Stimulated activated CD8-positive, alpha-beta memory T cell treated with anti-CD3 and anti-CD28 coated beads, Interleukin-7, amount 100 ng/mL, for 1 hour (primary cell): ENCODE measurements around the gene VPS26A.

Experiments used
- DNase-seq, 2 donors: peaks; one replicate each; pipeline ENCODE4 v3.0.0-alpha.2; 2020; ENCODE audit warnings: low read depth in 2 of 2

The VPS26A gene

GRCh38 chr10:69123747-69124562, at the start of gene VPS26A:
Gene VPS26A (plus strand): TSS chr10:69124178. CDS start chr10:69124278, 100 bp downstream.
- DNase-seq = peak; percentile 96

- no peak for DNase-seq
Measured at GRCh38 chr10:69074532-69074931, 49.4 kb upstream of the VPS26A start.

GRCh38 chr10:69075431-69075830, 48.5 kb upstream of the VPS26A start:
- no peak for DNase-seq

- DNase-seq = no peak
Measured at GRCh38 chr10:69078311-69078710, 45.7 kb upstream of the VPS26A start.

GRCh38 chr10:69080226-69080625, 43.8 kb upstream of the VPS26A start:
- DNase-seq = no peak

DNA sequence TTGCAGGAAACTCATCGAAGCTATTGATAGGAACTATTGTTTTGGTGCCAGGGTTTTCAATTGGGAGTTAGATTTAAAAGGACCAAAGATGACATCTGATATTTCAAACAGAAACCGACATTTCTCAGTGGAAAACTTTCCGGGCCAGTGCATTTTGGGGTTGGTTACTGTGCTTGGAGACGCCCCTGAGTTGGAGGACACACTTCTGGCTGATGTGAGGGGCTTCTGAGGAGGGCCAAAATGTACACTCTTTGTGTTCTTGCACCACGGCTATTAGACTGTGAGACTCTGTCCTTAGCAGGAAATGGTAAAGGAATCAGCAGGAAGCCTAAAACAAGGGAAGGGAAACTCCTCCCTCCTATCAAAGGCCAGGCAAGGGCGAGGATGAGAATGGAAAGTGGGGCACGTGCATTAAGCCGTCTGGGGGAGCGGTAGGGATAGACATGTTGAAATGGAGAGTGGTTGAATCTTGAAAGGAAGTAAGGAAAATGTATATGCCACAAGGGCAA, 37.9 kb upstream of the VPS26A start:
- no peak for DNase-seq

DNA sequence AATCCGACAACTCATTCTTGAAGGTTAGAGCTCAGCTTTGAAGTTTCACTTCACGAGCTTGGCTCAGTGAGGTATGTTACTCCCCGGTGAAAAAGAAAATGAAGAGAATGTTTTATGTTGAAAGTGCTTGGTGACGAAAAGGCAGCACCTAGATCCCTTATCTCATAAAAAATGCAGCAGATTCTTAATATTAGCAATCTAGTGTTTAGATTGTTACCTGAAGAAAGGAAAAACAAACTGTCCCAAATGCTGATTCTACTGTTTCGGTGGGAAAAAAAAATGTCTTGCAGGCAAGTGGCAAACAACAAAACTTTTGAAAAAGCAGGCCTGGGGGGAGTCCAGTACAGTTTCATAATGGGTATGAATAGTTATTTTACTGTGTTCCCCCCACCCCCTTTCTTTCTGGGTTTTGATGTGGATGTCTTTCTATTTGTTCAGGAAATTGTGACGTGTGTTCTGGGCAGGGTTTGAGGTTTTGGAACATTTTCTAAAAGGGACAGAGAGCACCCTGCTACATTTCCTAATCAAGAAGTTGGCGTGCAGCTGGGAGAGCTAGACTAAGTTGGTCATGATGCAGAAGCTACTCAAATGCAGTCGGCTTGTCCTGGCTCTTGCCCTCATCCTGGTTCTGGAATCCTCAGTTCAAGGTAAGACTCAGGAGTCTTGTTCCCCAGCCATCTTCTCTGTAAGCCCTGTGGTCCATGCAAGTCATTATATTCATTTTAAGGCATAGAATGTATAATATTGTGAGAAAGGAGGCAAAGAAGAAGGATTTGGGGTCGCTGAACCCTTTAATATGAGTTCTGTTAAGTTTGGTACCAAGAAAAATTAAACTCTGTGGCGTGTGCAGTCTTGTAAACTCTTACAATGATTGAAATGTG, 36.1 kb upstream of the VPS26A start, which contains the start of gene SRGN:
SRGN (plus strand) TSS at position 514 of the 881 bp plus-strand sequence; CDS start at position 569, 55 bp downstream.
- DNase-seq = peak; percentile 41 to 57

GRCh38 chr10:69088471-69088769, 35.6 kb upstream of the VPS26A start:
- DNase-seq = no peak

DNA sequence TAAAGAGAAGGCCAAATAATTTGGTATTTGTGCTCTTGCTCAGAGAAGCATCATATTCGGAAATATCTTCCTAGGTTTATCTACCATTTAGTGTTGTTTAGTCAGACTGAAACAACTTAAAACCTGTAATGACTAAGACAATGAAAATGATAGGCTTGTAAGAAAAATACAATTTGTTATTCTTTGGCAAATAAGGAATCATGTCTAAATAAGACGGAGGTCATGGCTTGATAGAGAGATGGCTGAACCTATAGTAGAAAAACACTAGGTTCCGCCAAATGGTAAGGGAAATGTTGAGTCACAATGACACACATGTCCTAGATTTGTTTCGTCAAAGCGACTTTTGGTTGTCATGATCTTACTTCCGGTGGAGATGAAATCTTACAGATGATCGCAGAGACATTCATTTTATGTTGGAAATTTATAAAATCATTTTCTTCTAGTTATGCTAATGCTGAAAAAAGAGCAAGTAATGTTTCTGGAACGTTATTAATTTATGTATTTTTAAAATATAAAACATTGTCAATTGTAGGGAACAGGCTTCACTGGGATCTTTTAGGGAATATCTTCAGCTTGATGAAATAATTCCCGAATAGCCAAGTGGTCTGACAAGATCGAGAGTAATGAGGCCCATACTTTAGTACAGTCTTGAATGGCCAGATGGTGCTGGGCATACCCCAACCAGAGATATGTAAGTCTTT, 35.0 kb upstream of the VPS26A start:
- no peak for DNase-seq

DNA sequence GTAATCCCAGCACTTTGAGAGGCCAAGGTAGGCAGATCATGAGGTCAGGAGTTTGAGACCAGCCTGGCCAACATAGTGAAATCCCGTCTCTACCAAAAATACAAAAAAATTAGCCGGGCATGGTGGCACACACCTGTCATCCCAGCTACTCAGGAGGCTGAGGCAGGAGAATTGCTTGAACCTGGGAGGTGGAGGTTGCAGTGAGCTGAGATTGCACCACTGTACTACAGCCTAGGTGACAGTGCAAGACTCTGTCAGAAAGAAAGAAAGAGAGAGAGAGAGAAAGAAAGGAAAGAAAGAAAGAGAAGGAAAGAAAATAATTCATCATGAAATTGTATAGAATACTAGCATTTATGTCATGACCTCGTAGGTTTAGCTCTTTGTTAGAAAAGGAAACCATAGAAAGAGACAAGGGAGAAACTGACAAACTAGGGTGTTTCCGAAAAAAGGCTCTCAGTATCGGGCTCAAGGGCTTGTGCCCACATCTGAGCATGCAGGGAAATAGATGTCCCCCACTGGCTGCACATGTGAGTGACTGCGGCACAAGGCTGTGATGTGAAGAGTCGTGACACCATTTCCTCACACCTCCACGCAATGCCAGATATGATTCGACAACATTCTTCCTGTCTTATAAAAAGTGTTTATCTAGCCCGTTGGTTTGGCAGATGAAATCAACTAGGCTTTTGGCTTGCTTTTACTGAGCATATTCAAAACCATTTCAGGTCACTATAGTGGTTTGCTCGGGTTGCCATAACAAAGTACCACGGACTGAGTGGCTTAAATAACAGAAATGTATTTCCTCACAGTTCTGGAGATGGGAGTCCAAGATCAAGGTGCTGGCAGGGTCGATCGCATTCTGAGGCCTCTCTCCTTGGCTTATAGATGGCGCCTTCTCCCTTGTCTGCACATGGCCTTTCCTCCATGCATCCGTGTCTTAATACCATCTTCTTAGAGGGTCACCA, 34.1 kb upstream of the VPS26A start:
- peak; percentile 37 to 38 for DNase-seq

- no peak for DNase-seq
Measured at GRCh38 chr10:69090685-69091084, 33.3 kb upstream of the VPS26A start.

DNA sequence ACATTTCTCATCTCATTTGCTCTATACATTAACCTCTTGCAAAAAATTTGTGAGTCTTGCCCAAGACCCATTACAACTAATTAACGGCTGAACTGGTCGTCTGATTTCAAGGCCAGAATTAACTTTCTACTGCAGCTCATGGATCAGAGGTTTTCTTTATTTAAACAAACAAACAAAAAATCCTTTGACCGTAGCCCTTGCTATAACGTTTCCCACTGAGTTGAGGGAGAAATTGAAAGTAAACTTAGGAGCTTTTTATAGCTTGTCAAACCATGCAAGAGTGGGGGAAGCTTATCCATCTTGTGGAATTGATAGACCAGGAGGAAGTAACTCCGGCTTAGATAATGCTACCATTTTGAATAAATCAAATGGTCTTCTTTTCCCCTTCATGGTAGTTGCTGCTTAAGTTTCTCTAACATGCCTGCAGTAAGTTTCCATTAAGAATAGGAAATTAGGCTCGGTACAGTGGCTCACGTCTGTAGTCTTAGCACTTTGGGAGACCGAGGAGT, 32.8 kb upstream of the VPS26A start:
- no peak for DNase-seq

DNA sequence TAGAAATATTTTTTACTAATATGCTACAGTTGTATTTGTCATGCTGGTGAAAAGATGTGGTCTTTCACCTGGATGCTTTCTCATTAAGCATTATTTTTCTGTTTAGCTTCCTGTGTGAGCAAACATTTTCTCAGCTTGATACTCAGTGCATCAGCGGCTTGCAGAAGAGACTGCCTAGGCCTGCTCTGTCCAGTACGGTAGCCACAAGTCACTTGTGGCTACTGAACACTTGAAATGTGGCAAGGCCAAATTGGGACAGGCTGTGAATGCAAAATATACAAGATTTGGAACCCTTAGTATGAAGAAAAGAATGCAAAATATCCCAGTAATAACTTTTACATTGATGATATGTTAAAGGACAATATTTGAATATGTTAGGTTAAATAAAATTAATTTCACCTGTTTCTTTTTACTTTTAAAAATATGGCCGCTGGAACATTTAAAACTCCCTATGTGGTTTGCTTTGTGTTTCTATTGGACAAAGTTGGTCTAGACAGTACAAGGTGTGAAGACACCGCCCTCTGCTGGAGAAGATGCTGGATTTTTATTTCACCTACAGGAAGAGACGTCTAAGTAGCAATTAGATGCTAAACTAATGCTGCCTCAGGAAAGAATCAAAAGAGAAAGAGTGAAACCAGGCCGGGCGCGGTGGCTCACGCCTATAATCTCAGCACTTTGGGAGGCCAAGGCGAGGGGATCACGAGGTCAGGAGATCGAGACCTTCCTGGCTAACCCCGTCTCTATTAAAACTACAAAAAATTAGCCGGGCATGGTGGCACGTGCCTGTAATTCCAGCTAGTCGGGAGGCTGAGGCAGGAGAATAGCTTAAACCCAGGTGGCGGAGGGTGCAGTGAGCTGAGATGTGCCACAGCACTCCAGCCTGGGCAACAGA, 30.8 kb upstream of the VPS26A start:
- DNase-seq = peak; percentile 59 to 66

GRCh38 chr10:69093933-69094332, 30.0 kb upstream of the VPS26A start:
- no peak for DNase-seq

- DNase-seq = no peak
Measured at GRCh38 chr10:69096045-69096444, 27.9 kb upstream of the VPS26A start.

DNA sequence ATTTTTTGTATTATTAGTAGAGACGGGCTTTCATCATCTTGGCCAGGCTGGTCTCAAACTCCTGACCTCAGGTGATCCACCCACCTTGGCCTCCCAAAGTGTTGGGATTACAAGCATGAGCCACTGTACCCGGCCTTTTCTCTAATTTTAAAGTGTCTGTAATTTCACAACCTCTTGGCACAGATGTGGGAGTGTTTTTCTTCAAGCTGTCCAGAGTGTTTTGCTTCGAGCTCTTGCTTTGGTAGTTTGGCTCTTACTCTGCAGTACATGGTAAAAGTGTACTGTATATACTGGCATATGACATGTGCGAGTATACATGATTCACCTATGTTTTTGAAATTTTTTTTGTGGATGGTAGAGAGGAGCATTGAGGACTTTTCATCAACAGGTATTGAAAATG, 26.2 kb upstream of the VPS26A start:
- DNase-seq = no peak

DNA sequence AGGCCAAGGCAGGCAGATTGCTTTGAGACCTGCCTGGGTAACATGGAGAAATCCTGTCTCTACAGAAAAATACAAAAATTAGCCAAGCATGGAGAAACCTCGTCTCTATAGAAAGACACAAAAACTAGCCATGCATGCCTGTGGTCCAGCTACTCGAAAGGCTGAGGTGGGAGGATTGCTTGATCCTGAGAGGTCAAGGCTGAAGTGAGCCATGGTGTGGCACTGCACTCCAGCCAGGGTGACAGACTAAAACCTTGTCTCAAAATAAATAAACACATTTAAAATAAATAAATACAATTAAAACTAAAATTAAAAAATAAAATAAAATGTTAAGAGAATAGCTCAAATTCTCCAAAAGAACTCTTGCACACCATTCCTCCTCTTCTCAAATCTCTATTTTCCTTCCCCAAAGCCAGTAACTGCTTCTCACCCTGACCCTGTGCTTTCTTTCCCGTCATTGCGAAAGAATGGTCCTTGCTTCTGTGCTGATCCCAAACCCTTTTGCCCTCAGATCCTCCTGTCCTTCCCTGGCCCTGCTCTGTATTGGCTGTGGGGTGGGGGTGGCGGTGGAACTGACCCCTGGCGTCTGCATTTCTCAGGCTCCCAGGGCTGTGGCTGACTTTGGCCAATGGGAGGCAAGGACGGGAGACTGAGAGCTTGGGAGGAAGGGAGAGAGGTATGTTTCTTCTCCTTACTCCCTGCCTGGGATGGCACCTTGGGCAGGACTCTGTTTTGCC, 23.7 kb upstream of the VPS26A start:
- no peak for DNase-seq

- no peak for DNase-seq
Measured at GRCh38 chr10:69101451-69102095, 22.4 kb upstream of the VPS26A start.
